Right ventricle myocardium superior (tissue), 1 donor: ENCODE results near the gene ZCRB1. TPM values are rescaled to one million over a fixed set of nuclear protein-coding genes. Genes with fewer than 3 reads are reported as not detected.
A peak's percentile ranks its signal among the peaks of the same experiment; 100 is the strongest.
"Not testable (repeated sequence)": the region's sequence is repeated elsewhere in the genome, so short reads cannot be mapped to it uniquely, and the experiment has no call there.

Experiments
- ATAC-seq: fragments of 200-7000 bp; cut with Tn5 transposase; one replicate; pipeline ENCODE4 v1.9.1; 2020; ENCODE audit warnings: mild to moderate bottlenecking; ENCODE audit not compliant: poor library complexity
- DNase-seq: peaks from one replicate; pipeline ENCODE4 v3.0.0-alpha.2; 2020
- intact Hi-C: fragments of 100-400 bp; cut with DNase I; formaldehyde crosslinking; loops from one replicate; pipeline ENCODE4 v1.11.2; 2022
- total RNA-seq: library from RNA; stranded (reverse); fragmentation: NEBNext Ultra II Directional; extraction: Animal tissue kit (Norgen Biotek cat#: 25700); gene quantifications from one replicate; pipeline ENCODE4 v1.2.1, GENCODE V29; 2021
- donor health status: DM: no; HTN: yes; CAD: no; lungs with severe emphysema.

The ZCRB1 gene
- total RNA-seq, 1 donor from 2014 or later, result 59.0 TPM

DNA sequence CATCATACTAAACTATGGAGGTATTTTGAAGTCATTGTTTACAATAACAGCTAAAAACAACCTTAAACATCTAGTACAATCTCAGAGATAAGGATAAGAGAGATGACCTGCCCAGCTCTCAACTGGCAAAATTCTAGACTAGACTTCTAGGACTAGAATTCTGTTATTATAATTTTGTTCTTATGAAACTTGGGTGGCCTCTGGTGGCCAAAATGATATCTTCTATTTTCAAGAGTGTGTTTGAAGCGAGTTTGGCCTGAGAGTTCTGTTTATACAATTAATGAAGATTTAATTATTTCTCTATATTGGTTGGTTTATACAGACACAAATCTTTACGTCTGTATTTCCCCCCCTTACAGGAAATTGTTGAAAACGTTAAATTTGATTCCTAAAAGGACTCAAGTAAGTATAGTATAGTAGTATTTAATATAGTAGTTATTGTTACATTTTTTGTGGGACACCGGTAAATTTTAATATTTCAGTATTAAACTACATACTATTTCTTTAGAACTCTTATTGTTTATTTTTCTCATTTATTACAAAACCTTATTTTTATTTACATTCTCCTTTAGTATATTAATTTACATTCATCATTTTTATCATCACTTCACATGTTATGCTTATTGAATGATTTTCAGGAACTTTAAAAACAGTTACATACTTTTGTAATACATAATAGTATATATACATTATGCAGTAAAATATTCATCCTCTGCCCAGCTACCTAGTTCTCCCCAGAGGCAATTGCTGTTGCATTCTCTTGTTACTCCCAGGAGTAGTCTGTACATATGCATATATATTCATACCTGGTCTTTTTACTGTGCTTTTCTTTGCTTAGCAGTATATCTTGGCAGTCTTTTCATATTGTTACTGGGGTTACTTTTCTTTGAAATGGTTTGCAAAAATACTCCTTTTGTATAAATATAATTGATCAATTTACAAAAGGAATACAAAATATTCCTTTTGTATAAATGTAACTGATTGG lies 6.7 kb upstream of the ZCRB1 start:
- ATAC-seq (peak; percentile 70), DNase-seq (no peak)
- intact Hi-C loops, result no loop called here

DNA sequence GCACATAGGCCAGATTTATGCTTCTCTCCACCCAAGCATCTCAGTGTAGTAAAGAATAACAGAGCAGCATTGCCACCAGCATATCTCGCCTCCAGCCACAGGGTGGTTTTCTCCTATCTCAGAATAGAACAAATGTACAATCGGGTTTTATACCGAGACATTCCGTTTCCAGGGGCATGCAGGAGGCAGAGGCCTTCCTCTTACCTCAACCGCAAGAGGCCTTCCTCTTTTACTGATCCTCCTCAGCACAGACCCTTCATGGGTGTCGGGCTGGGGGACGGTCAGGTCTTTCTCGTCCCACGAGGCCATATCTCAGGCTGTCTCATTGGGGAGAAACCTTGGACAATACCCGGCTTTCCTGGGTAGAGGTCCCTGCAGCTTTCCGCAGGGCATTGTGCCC lies 4.2 kb upstream of the ZCRB1 start:
- intact Hi-C loops, DNase-seq, ATAC-seq: not testable (repeated sequence)

DNA sequence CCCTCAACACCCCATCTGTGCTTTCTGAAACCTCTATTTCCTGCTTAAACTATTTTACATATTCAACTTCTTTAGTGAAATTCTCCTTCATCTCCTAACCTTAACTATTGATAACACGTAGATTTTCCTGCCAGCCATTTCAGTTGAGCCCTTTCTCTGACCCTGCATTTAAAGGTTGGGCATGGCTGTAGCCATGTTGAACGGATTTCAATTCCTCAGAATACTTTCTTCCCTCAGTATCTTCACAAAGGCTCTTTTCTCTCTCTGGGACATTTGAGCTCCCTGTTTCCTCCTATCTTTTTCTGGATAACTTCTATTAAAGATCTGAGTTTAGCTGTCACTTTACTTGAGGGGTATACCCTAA lies 1.3 kb upstream of the ZCRB1 start:
- no peak for ATAC-seq
- DNase-seq, result no peak
- intact Hi-C loops, result loop anchor here (5.0 to 10.0 kb wide), 2 partner anchors 92 to 195 kb away; partner anchors contain the start of gene YAF2

DNA sequence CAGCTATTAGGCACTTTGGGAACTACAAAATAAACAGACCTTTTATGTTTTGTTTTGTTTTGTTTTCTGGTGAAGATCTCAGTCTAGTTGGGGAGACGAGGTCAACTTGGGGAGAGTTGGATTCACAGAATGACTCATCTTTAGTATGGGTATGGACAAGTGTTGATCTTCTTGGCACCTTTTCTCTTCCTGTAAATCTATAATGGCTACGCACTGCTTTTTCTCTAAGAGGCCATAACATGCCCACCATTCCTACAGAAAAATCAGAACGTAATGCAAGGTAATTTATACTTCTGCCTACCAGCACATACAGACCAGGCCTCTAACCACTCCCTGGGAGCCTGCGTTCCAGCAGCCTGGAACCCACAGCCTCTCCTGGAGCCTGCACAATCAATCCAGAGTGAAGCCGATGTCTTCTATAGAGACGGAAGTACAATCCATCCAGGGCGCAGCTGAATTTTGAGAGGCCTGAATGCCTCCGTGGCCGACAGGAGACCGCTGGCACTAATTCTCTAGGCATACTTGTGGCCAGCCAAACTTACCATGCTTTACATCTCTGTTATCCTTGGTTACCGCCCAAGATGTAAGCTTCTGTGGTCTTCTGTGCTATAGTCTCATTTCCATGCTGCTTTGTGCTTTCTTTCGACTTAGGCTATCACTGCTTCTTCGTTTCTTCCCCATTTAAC lies 790 bp upstream of the ZCRB1 start:
- intact Hi-C loops, result loop anchor here (5.0 to 10.0 kb wide), 2 partner anchors 92 to 194 kb away; partner anchors contain the start of gene YAF2
- DNase-seq, result no peak
- peak; percentile 6 for ATAC-seq

DNA sequence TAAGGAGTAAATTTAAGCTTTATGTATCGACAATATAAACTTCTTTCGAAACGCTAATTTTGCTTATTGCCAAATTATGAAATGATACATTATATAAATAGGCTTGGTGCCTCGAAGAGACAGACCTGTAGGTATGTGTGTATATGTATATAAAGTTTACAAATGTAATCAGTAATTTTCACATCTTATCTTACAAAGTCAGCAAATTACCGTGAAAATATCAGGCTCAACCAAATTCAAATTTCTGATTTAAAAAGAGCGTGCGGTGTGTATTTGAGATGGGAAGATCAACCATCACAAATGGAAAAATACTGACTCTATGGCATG lies 605 bp downstream of the ZCRB1 start:
- intact Hi-C loops, result loop anchor here (5.0 to 10.0 kb wide), 2 partner anchors 90 to 193 kb away; partner anchors contain the start of gene YAF2
- no peak for ATAC-seq
- DNase-seq, result no peak

DNA sequence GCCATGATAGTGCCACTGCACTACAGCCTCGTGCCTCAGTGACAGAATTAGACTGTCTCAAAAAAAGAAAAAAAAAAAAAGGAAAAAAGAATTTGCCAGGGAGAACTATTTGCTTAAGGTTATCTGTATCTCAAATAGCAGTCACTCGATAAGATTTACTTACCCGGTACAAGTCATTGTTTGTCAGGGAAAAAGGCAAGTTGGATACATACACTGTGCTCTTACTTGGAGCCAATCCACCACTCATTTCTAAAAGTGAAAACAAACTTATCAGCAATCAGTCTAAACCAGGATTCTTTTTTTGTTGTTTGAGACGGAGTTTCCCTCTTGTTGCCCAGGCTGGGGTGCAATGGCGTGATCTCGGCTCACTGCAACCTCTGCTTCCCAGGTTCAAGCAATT lies 2.0 kb downstream of the ZCRB1 start:
- intact Hi-C loops, result loop anchor here (10.0 kb wide), 1 partner anchor 89 kb away; the partner anchor contains the start of gene YAF2
- no peak for DNase-seq
- no peak for ATAC-seq

DNA sequence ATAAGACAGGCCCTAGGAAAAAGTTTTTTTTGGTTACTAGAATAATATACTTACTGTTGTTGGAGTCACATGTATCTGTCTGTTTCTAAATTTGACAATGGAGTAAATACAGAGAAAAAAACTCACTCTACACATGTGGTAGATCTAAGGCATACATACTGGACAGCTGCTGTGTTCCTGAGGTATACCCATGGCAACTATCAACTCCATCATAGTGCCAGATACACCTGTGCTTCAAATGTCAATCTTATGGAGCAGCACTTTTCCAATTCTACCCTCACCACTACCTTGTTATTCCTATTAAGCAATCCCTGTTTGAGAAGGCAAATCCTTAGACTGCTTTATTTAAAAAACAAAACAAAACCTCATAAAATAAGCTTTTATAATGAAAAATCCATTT lies 3.3 kb downstream of the ZCRB1 start:
- DNase-seq (no peak), ATAC-seq (no peak)
- intact Hi-C loops, result loop anchor here (10.0 kb wide), 1 partner anchor 88 kb away; the partner anchor contains the start of gene YAF2

DNA sequence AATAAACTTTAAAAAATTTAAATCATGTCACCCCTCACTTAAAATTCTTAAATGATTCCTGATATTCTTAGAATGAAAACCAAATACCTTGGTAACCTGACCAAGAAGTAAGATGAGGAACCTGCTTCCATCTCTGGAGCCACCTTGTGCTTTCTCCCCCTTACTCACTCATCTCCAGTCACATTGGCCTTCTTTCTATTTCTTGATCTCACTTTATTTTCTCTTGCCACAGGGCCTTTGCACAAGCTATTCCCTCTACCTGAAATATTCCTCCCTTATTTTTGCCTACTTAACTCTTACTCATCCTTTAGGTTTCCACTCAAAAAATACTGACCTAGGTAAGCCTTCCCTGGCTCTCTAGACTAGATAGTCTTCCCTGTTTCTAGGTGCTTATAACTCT lies 5.1 kb downstream of the ZCRB1 start:
- no peak for DNase-seq
- ATAC-seq, result no peak
- intact Hi-C loops, result loop anchor here (10.0 kb wide), 1 partner anchor 86 kb away; the partner anchor contains the start of gene YAF2

DNA sequence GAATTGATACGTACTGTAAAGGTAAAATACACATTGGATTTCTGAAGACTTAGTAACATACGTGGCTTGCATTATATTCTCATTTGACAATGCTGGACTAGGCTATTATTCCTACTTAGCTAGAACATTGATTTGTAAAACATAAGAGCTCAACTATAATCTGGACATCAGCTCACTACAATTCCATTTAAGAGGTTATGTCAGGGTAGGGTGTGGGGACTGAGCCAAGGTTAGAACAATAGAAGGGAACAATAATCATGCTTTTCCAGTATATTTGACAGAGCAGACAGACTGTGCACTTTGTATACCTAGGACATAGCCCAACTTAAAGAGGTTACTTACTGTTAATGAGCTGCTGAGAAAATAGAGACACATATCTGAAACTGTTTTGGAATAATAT lies 10.8 kb downstream of the ZCRB1 start:
- intact Hi-C loops, result no loop called here
- no peak for ATAC-seq
- no peak for DNase-seq

DNA sequence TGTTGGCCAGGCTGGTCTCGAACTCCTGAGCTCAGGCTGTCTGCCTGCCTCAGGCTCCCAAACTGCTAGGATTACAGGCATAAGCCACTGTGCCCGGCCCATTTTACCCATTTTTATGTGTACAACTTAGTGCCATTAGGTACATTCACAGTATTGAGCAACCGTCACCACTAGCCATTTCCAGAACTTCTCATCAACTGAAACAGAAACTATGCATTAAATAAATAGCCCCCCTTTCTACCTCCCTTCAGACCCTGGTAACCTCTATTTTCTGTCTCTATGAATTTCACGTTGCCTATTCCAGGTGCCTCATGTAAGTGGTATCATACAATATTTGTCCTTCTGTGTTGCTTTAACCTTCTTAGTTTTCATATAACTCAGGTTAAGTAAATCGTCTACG lies 15.9 kb downstream of the ZCRB1 start:
- intact Hi-C loops, result no loop called here
- DNase-seq (no peak), ATAC-seq (no peak)

DNA sequence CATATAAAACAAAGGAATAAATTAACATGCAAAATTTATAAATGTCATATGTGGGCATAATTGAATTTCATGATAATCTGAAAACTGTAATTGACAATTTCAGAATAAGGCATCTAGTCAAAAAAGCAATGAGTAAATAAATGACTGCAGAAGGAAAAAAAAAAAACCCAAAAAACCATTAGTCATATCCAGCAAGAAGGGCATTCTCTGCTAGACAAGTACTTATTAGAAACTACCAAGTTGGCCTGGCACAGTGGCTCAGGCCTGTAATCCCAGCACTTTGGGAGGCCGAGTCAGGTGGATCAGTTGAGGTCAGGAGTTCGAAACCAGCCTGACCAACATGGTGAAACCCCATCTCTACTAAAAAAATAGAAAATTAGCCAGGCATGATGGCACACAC lies 17.5 kb downstream of the ZCRB1 start:
- DNase-seq (no peak), ATAC-seq (no peak)
- intact Hi-C loops, result no loop called here

DNA sequence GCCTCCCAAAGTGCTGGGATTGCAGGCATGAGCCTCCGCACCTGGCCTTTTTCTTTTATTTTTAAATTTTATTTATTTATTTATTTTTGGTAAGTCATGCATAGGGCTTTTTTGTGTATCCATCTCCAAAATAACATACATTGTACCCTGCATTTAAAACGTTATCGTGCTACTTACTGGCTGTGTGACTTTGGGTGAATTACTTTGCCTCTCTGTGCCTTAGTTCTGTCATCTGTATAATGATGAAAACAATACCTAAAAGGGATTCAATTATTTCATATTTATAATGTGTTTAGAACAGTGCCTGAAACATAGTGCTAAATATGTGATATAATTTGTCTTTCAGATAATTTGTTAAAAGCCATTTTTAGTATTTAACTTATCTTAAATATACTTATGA lies 19.6 kb downstream of the ZCRB1 start:
- ATAC-seq, result no peak
- DNase-seq, result no peak
- intact Hi-C loops, result no loop called here

DNA sequence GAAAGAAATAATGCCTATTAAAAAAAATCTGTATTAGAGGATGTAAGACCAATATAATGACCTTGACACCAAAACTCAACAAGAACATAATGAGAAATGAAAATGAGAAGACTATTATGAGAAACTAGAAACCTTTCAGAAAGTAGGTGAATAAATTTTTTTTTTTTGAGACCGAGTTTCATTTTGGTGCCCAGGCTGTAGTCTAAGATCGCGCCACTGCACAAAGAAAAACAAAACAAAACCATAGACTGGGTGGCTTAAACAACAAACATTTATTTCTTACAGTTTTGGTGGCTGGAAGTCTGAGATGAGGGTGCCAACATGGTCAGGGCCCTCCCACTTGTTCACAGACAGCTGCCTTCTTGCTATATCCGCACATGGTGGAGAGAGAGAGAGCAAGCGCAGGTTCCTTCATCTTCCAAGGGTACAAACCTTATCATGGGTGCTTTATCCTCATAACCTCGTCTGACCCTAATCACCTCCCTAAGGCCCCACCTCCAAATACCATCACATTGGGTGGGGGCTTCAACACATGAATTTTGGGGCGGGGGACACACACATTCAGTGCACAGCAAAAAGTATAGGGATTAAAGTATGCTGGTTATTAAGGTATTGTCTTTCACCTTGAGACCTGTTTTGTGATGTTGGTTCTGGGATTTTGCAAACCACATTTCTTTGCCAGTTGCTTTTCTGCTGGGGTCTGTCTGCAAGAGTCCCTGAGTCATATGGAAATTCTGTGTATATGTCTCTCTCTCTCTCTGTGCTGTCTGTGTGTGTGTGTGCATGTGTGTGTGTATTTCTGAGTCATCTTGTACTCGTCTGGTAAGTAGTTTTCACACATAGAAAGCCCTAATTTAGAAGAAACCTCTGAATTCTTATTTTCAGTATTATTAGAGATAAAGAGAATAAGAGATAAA lies 26.2 kb downstream of the ZCRB1 start:
- DNase-seq (no peak), ATAC-seq (no peak)
- intact Hi-C loops, result no loop called here

DNA sequence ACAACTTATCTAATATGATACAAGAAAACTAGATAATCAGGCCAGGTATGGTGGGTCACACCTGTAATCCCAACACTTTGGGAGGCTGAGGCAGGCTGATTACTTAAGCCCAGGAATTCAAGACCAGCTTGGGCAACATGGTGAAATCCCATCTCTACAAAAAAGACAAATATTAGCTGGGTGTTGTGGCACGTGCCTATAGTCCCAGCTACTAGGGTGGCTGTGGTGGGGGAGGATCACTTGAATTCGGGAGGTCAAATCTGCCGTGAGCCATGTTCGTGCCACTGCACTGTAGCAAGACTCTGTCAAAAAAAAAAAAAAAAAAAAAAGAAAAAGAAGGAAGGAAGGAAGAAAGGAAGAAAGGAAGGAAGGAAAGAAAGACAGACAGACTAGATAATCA lies 27.0 kb downstream of the ZCRB1 start:
- intact Hi-C loops, result no loop called here
- no peak for ATAC-seq
- no peak for DNase-seq

DNA sequence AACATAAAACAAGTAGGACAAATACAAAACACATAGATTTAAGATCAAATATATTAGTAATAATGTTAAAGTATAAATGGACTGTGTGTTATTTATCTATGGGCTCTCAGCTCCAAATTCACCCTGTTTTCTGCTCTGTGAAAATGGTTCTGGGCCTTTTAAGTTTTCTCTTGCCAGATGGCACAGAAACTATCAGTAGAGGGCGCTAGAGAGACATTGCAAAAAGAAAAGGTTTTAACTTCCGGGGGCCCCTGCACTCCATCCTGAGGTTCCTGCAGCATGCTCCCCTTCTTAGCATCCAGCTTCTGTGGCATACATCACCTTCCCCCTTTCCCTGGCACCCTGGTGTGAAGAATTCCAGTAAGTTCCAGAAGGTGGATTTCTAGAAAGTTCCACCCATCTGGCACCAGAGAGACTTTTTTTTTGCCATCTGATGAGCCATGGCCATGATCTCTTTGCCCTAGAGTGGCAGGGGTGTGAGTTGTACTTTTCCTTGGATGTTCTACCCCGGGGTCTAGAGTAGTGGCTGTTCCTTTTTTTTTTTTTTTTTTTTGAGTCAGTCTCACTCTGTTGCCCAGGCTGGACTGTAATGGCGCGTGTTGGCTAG lies 29.3 kb downstream of the ZCRB1 start:
- DNase-seq (no peak), ATAC-seq (no peak)
- intact Hi-C loops, result no loop called here

DNA sequence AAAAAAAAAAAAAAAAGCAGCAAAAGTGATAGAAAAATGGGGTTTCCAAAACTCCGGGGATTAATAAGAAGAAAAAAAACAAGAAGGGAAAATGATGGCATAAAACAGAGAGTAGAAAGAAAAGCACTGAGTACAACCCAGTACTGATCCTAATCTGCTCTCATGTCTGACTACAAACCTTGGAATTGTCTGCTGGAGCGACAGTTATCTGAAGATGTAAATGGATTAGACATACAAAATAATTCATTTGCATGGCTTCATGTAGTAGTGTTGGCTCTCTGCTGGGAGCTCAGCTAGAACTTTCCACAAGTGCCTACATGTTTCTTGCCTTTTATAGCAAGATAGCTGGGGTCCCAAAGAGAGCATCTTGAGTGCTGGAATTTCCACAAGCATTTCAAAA lies 34.2 kb downstream of the ZCRB1 start:
- no peak for ATAC-seq
- DNase-seq, result no peak
- intact Hi-C loops, result no loop called here

DNA sequence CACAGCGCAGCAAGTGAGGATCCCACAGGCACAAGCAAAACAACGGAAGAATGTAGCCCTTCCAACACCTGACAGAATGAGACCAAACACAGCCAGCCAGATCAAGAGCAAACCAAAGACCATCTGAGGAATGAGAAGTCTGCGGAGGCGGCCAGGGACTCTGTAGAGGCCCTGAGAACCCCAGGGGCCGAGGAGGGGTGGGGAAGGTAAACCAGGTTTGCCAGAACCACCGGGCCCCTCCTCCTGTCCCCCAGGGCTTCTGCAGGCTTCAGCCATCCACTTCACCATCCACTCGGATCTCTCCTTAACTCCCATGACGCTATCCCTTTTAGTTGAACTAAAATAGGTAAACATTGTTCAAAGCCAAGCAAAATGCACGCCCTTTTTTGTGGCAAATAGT lies 37.4 kb downstream of the ZCRB1 start:
- ATAC-seq (no peak), DNase-seq (no peak)
- intact Hi-C loops, result no loop called here

DNA sequence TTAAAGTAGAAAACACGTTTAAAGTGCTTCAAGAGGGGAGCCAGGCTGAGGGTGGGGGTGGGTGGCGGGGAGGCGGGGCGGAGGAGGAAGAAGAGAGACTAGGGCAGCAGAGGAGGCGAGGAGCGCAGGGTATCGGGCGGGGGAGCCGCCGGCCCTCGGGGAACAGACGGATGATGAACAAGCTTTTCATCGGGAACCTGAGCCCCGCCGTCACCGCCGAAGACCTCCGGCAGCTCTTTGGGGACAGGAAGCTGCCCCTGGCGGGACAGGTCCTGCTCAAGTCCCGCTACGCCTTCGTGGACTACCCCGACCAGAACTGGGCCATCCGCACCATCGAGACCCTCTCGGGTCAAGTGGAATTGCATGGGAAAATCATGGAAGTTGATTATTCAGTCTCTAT lies 39.2 kb downstream of the ZCRB1 start:
- ATAC-seq (no peak), DNase-seq (no peak)
- intact Hi-C loops, result no loop called here
